T-helper 22 cell (primary cell): ENCODE measurements around the gene EPO.
"Not testable (repeated sequence)": the region's sequence is repeated elsewhere in the genome, so short reads cannot be mapped to it uniquely, and the experiment has no call there.

Experiments used
- DNase-seq: peaks from one replicate; pipeline ENCODE4 v3.0.0-alpha.2; 2020; ENCODE audit warnings: low read depth

The EPO gene

GRCh38 chr7:100739934-100740333 lies 19.7 kb downstream of the EPO start:
- DNase-seq = no peak

- no peak for DNase-seq
Measured at GRCh38 chr7:100744605-100745004, 24.3 kb downstream of the EPO start.

- DNase-seq = no peak
Measured at GRCh38 chr7:100745184-100745583, 24.9 kb downstream of the EPO start.

GRCh38 chr7:100752994-100753393 lies 32.7 kb downstream of the EPO start:
- DNase-seq = no peak

- DNase-seq = no peak
Measured at GRCh38 chr7:100753750-100754149, 33.5 kb downstream of the EPO start.

GRCh38 chr7:100759357-100760171 lies 39.3 kb downstream of the EPO start:
- no peak for DNase-seq

- not testable (repeated sequence) for DNase-seq
Measured at GRCh38 chr7:100762841-100763240, 42.6 kb downstream of the EPO start.

GRCh38 chr7:100763556-100764140 lies 43.4 kb downstream of the EPO start:
- DNase-seq = no peak

- no peak for DNase-seq
Measured at GRCh38 chr7:100764841-100765240, 44.6 kb downstream of the EPO start.

- DNase-seq = no peak
Measured at GRCh38 chr7:100765250-100765649, 45.0 kb downstream of the EPO start.

GRCh38 chr7:100768784-100769183 lies 48.5 kb downstream of the EPO start:
- no peak for DNase-seq
